Liver (tissue), 3 donors: ENCODE measurements around the gene TSPEAR.

ENCODE experiments used
- CTCF ChIP-seq: fragments of 150-350 bp; IDR thresholded peaks from 2 replicates; pipeline ENCODE4 v1.5.1; 2017; ENCODE audit warnings: improper control_type of control experiment, low read depth, low read length; ENCODE audit not compliant: missing input control
- RAD21 ChIP-seq, 2 donors: IDR thresholded peaks; 2 replicates each; pipeline ENCODE4 v1.6.1; 2016; ENCODE audit warnings: antibody characterized with exemption in 2 of 2, mild to moderate bottlenecking in 2 of 2
- donor health status: healthy.
- donor health status: healthy.

DNA sequence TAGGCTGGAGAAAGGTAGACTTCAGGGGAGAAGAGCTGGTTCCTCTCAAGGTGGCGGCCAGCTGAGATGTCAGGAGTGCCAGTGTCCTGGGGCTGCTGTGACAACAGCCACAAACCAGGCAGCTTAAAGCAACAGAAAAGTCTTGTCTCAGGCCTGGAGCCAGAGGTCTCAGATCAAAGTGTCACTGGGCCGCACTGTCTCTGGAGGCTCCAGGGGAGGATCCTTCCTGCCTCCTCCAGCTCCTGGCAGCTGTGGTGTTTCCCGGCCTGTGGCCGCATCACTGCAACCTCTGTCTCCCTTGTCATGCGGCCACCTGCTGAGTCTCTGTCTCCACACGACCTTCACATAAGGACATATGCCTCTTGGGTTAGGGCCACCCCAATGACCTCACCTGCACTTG lies 24.4 kb upstream of the TSPEAR start:
- no peak for TF ChIP-seq CTCF
- no peak for TF ChIP-seq RAD21 (IDR thresholded peaks at IDR 0.05)
